ENCODE results near the gene MMP17. TPM values are rescaled to one million over a fixed set of nuclear protein-coding genes. Genes with fewer than 3 reads are reported as not detected.

Gene MMP17
- total RNA-seq, 1 experiment from 2014 or later, result 30.2 TPM

GRCh38 chr12:131844656-131845055, 16.5 kb downstream of the MMP17 start:
- Histone ChIP-seq H3K4me1 (ENCODE audit: insufficient read depth, low read length) (no peaks in the 10 kb centered on the region), H4K20me1 (ENCODE audit: low read length) (no peaks in the 10 kb centered on the region), H3K9me3 (ENCODE audit: low read length) (no peaks in the 10 kb centered on the region), H3K4me2 (ENCODE audit: low read length) (no peak overlapping the region), H3K27me3 (ENCODE audit: low read length) (no peaks in the 10 kb centered on the region), H3K9ac (ENCODE audit: low read length) (no peak overlapping the region), H3K36me3 (ENCODE audit: low read depth, low read length) (no peaks in the 10 kb centered on the region), H3K27ac (ENCODE audit: low read length) (no peak overlapping the region), H3K9me2 (replicated peaks; ENCODE audit: low read length) (no peaks in the 10 kb centered on the region), H3K4me3 (ENCODE audit: low read length) (no peak overlapping the region), H2AFZ (ENCODE audit: low read length) (no peak overlapping the region), H3F3A (ENCODE audit: low read length, unreplicated experiment) (peaks cover 3% of the 10 kb centered on the region), H3K79me2 (ENCODE audit: low read length) (no peaks in the 10 kb centered on the region)
- ChIA-PET POLR2A (ENCODE audit: unreplicated experiment) (no interaction called here), CTCF (no interaction called here)
- no peak for ATAC-seq
- no TSS peak for BruUV-seq (replicated peaks)
- TF ChIP-seq EZH2phosphoT487 (IDR thresholded peaks at IDR 0.05; ENCODE audit: borderline replicate concordance, low read length) (no peak), CTCF (conservative IDR thresholded peaks at IDR 0.05; ENCODE audit: low read depth, low read length) (no peak), EZH2 (IDR thresholded peaks at IDR 0.05; ENCODE audit: low read length, unreplicated experiment) (no peak)
- intact Hi-C loops (cut with micrococcal nuclease), result no loop called here
- DNase-seq, result no peak

- no peak overlapping the region for H3K4me2 ChIP-seq (ENCODE audit: low read length)
- H3K36me3 ChIP-seq (ENCODE audit: low read depth, low read length), result no peaks in the 10 kb centered on the region
- H3K27ac ChIP-seq (ENCODE audit: low read length), result no peak overlapping the region
- H3K4me3 ChIP-seq (ENCODE audit: low read length), result no peak overlapping the region
- POLR2A ChIA-PET (ENCODE audit: unreplicated experiment), result no interaction called here
- no peak overlapping the region for H3K9ac ChIP-seq (ENCODE audit: low read length)
- ATAC-seq (no peak), DNase-seq (no peak)
- peaks cover 3% of the 10 kb centered on the region for H3F3A ChIP-seq (ENCODE audit: low read length, unreplicated experiment)
- H3K9me2 ChIP-seq (replicated peaks; ENCODE audit: low read length), result no peaks in the 10 kb centered on the region
- no peak overlapping the region for H2AFZ ChIP-seq (ENCODE audit: low read length)
- intact Hi-C loops (cut with micrococcal nuclease), result no loop called here
- H3K4me1 ChIP-seq (ENCODE audit: insufficient read depth, low read length), result no peaks in the 10 kb centered on the region
- CTCF ChIA-PET, result no interaction called here
- TF ChIP-seq CTCF (conservative IDR thresholded peaks at IDR 0.05; ENCODE audit: low read depth, low read length) (no peak), EZH2phosphoT487 (IDR thresholded peaks at IDR 0.05; ENCODE audit: borderline replicate concordance, low read length) (no peak), EZH2 (IDR thresholded peaks at IDR 0.05; ENCODE audit: low read length, unreplicated experiment) (no peak)
- H3K9me3 ChIP-seq (ENCODE audit: low read length), result no peaks in the 10 kb centered on the region
- no peaks in the 10 kb centered on the region for H3K79me2 ChIP-seq (ENCODE audit: low read length)
- no TSS peak for BruUV-seq (replicated peaks)
- no peaks in the 10 kb centered on the region for H4K20me1 ChIP-seq (ENCODE audit: low read length)
- H3K27me3 ChIP-seq (ENCODE audit: low read length), result no peaks in the 10 kb centered on the region
Measured at GRCh38 chr12:131845121-131845520, 16.9 kb downstream of the MMP17 start.

GRCh38 chr12:131847456-131847855, 19.3 kb downstream of the MMP17 start:
- BruUV-seq (replicated peaks), result no TSS peak
- no peak overlapping the region for H2AFZ ChIP-seq (ENCODE audit: low read length)
- H3F3A ChIP-seq (ENCODE audit: low read length, unreplicated experiment), result peaks cover 3% of the 10 kb centered on the region

More at GRCh38 chr12:131847456-131847855, 19.3 kb downstream of the MMP17 start:
- no peak overlapping the region for H3K4me3 ChIP-seq (ENCODE audit: low read length)
- H3K79me2 ChIP-seq (ENCODE audit: low read length), result no peaks in the 10 kb centered on the region
- intact Hi-C loops (cut with micrococcal nuclease), result no loop called here
- no peak overlapping the region for H3K9ac ChIP-seq (ENCODE audit: low read length)
- no peaks in the 10 kb centered on the region for H4K20me1 ChIP-seq (ENCODE audit: low read length)
- TF ChIP-seq CTCF (conservative IDR thresholded peaks at IDR 0.05; ENCODE audit: low read depth, low read length), result no peak
- TF ChIP-seq EZH2 (IDR thresholded peaks at IDR 0.05; ENCODE audit: low read length, unreplicated experiment), result no peak
- TF ChIP-seq EZH2phosphoT487 (IDR thresholded peaks at IDR 0.05; ENCODE audit: borderline replicate concordance, low read length), result no peak
- POLR2A ChIA-PET (ENCODE audit: unreplicated experiment), result no interaction called here
- H3K27ac ChIP-seq (ENCODE audit: low read length), result no peak overlapping the region
- DNase-seq (no peak), ATAC-seq (no peak)
- H3K27me3 ChIP-seq (ENCODE audit: low read length), result no peaks in the 10 kb centered on the region
- no peaks in the 10 kb centered on the region; the same call in 1 of the 2 replicates for H3K4me1 ChIP-seq (ENCODE audit: insufficient read depth, low read length)
- no peak overlapping the region for H3K4me2 ChIP-seq (ENCODE audit: low read length)
- no peaks in the 10 kb centered on the region for H3K36me3 ChIP-seq (ENCODE audit: low read depth, low read length)
- H3K9me3 ChIP-seq (ENCODE audit: low read length), result no peaks in the 10 kb centered on the region
- CTCF ChIA-PET, result no interaction called here
- no peaks in the 10 kb centered on the region for H3K9me2 ChIP-seq (replicated peaks; ENCODE audit: low read length)
